Measurements from ENCODE around the gene LCN12. TPM values are rescaled to one million over a fixed set of nuclear protein-coding genes. Genes with fewer than 3 reads are reported as not detected.

The LCN12 gene
- total RNA-seq, 1 donor from 2014 or later, result 1.5 TPM

GRCh38 chr9:136934277-136934676, 17.8 kb upstream of the LCN12 start:
- H3K27ac Mint-ChIP-seq (ENCODE audit: unreplicated experiment), result no peak overlapping the region
- peaks cover 20% of the 10 kb centered on the region for H3K36me3 Mint-ChIP-seq (ENCODE audit: low read depth, unreplicated experiment)
- peaks cover 10% of the 10 kb centered on the region for H3K4me1 Mint-ChIP-seq (ENCODE audit: unreplicated experiment)
- TF ChIP-seq, protein P1, sequence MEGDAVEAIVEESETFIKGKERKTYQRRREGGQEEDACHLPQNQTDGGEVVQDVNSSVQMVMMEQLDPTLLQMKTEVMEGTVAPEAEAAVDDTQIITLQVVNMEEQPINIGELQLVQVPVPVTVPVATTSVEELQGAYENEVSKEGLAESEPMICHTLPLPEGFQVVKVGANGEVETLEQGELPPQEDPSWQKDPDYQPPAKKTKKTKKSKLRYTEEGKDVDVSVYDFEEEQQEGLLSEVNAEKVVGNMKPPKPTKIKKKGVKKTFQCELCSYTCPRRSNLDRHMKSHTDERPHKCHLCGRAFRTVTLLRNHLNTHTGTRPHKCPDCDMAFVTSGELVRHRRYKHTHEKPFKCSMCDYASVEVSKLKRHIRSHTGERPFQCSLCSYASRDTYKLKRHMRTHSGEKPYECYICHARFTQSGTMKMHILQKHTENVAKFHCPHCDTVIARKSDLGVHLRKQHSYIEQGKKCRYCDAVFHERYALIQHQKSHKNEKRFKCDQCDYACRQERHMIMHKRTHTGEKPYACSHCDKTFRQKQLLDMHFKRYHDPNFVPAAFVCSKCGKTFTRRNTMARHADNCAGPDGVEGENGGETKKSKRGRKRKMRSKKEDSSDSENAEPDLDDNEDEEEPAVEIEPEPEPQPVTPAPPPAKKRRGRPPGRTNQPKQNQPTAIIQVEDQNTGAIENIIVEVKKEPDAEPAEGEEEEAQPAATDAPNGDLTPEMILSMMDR (IDR thresholded peaks at IDR 0.05; ENCODE audit: unreplicated experiment), result no peak
- H3K9me3 Mint-ChIP-seq (ENCODE audit: unreplicated experiment), result no peaks in the 10 kb centered on the region
- H3K4me3 Mint-ChIP-seq (ENCODE audit: unreplicated experiment), result no peak overlapping the region
- peaks cover 9% of the 10 kb centered on the region for H3K27me3 Mint-ChIP-seq (ENCODE audit: unreplicated experiment)
- DNase-seq (ENCODE audit: low spot score), result no peak

DNA sequence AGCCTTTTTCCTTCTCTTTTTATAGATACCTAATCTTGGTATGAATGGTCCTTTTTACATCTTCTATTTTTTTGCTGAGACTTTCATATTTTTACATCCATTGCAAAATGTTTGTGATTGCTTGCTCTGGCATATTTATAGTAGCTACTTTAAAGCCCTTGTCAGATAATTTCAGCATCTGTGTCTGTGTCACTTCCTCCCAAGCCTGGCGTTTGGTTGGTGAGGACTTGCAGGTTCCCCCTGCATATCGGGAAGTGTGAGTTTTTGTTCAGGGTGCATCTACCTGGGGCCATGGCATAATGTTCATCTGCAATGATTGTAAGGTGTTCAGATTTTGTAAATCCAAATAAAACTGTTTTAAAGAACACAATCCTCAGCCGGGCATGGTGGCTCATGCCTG, 16.4 kb upstream of the LCN12 start:
- Mint-ChIP-seq H3K4me1 (ENCODE audit: unreplicated experiment) (peaks cover 3% of the 10 kb centered on the region), H3K4me3 (ENCODE audit: unreplicated experiment) (no peak overlapping the region), H3K27ac (ENCODE audit: unreplicated experiment) (no peak overlapping the region), H3K9me3 (ENCODE audit: unreplicated experiment) (no peaks in the 10 kb centered on the region), H3K27me3 (ENCODE audit: unreplicated experiment) (peaks cover 8% of the 10 kb centered on the region), H3K36me3 (ENCODE audit: low read depth, unreplicated experiment) (peaks cover 20% of the 10 kb centered on the region)
- TF ChIP-seq, protein P1 (IDR thresholded peaks at IDR 0.05; ENCODE audit: unreplicated experiment), result no peak
- DNase-seq (ENCODE audit: low spot score), result no peak

- H3K27ac Mint-ChIP-seq (ENCODE audit: unreplicated experiment), result no peak overlapping the region
- H3K4me1 Mint-ChIP-seq (ENCODE audit: unreplicated experiment), result peaks cover 3% of the 10 kb centered on the region
- TF ChIP-seq, protein P1 (IDR thresholded peaks at IDR 0.05; ENCODE audit: unreplicated experiment), result no peak
- no peaks in the 10 kb centered on the region for H3K9me3 Mint-ChIP-seq (ENCODE audit: unreplicated experiment)
- no peak overlapping the region for H3K4me3 Mint-ChIP-seq (ENCODE audit: unreplicated experiment)
- peaks cover 20% of the 10 kb centered on the region for H3K36me3 Mint-ChIP-seq (ENCODE audit: low read depth, unreplicated experiment)
- DNase-seq (ENCODE audit: low spot score), result no peak
- peaks cover 8% of the 10 kb centered on the region for H3K27me3 Mint-ChIP-seq (ENCODE audit: unreplicated experiment)
Observed at GRCh38 chr9:136936645-136937170, 15.4 kb upstream of the LCN12 start.

DNA sequence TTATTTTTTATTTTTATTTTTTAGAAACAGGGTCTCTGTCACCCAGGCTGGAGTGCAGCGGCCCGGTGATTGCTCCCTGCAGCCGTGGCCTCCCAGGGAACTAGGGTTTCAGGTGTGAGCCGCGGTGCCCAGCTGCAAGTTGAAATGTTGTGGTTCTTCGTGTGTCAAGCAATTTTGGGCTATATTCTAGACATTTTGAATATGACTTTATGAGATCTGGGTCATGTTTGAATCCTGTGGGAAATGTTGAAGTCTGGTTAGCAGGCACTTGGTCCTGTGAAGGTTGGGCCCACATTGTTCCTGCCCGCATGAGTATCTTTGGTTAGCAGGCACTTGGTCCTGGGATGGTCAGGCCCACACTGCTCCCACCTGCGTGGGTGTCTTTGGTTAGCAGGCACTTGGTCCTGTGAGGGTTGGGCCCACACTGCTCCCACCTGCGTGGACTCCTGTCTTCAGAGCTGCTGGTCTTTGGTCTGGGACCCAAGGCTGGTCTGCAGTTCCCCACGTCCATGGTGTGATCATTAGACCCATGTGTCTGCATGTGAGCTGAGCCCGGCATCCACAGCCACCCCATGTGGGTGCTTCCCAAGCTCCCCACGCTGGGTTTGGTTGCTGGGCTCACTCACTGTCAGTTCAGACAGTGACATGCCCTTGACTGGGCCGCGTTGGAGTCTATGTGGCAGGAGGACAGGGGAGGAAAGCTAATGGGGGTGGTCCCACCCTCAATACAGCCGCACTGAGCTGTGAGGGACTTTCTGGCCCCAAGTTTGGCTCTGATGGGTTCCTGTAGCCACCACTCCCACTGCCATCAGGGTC, 14.7 kb upstream of the LCN12 start:
- DNase-seq (ENCODE audit: low spot score), result no peak
- Mint-ChIP-seq H3K4me1 (ENCODE audit: unreplicated experiment) (peaks cover 3% of the 10 kb centered on the region), H3K27me3 (ENCODE audit: unreplicated experiment) (peaks cover 8% of the 10 kb centered on the region), H3K27ac (ENCODE audit: unreplicated experiment) (no peak overlapping the region), H3K36me3 (ENCODE audit: low read depth, unreplicated experiment) (peaks cover 24% of the 10 kb centered on the region), H3K9me3 (ENCODE audit: unreplicated experiment) (no peaks in the 10 kb centered on the region), H3K4me3 (ENCODE audit: unreplicated experiment) (no peak overlapping the region)
- TF ChIP-seq, protein P1 (IDR thresholded peaks at IDR 0.05; ENCODE audit: unreplicated experiment), result no peak

- H3K36me3 Mint-ChIP-seq (ENCODE audit: low read depth, unreplicated experiment), result peaks cover 18% of the 10 kb centered on the region
- no peak for DNase-seq (ENCODE audit: low spot score)
- H3K27me3 Mint-ChIP-seq (ENCODE audit: unreplicated experiment), result peaks cover 8% of the 10 kb centered on the region
- H3K4me1 Mint-ChIP-seq (ENCODE audit: unreplicated experiment), result peaks cover 3% of the 10 kb centered on the region
- no peak overlapping the region for H3K4me3 Mint-ChIP-seq (ENCODE audit: unreplicated experiment)
- TF ChIP-seq, protein P1 (IDR thresholded peaks at IDR 0.05; ENCODE audit: unreplicated experiment), result no peak
- no peaks in the 10 kb centered on the region for H3K9me3 Mint-ChIP-seq (ENCODE audit: unreplicated experiment)
- H3K27ac Mint-ChIP-seq (ENCODE audit: unreplicated experiment), result peak overlapping the region; percentile 24
Observed at GRCh38 chr9:136939431-136939995, 12.6 kb upstream of the LCN12 start.

All from endothelial cell (in vitro differentiated cells).